ENCODE results near the gene INAFM2.

Gene INAFM2

DNA sequence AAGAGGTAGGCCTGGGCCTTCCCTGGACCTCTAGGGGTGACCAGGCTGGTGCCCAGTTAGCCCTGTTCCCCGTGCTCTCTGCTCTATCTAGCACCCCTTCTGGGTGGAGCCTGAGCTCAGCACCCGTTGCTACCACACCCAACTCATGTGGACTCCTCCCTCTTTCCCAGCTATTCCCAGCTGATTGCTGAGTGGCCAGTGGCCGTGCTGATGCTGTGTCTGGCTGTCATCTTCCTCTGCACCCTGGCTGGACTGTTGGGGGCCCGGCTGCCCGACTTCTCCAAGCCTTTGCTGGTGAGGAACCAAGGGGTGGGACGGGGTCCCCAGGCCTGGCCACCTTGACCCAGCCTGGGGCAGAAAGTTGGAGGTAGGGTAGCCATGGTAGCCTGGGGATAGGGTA lies 40.8 kb downstream of the INAFM2 start:
- no peak for DNase-seq (ENCODE audit: low spot score)

DNA sequence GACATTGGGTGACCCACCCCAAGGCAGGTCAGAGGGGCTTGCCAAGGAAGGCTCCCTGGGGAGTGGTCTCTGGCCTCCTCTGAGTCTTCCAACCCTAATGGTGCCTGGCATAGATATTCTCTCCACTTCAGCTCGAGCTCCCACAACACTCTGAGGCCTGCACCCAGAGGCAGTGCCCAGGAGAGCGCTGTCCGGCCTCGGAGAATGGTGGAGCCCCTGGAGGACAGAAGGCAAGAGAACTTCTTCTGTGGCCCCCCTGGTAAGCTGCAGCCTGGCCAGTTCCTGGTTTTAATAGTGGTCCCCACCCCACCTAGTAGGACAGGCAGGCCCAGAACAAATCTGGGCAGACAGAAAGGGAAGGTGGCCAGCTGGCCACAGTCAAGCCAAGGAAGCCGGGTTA lies 41.5 kb downstream of the INAFM2 start:
- DNase-seq (ENCODE audit: low spot score), result no peak

DNA sequence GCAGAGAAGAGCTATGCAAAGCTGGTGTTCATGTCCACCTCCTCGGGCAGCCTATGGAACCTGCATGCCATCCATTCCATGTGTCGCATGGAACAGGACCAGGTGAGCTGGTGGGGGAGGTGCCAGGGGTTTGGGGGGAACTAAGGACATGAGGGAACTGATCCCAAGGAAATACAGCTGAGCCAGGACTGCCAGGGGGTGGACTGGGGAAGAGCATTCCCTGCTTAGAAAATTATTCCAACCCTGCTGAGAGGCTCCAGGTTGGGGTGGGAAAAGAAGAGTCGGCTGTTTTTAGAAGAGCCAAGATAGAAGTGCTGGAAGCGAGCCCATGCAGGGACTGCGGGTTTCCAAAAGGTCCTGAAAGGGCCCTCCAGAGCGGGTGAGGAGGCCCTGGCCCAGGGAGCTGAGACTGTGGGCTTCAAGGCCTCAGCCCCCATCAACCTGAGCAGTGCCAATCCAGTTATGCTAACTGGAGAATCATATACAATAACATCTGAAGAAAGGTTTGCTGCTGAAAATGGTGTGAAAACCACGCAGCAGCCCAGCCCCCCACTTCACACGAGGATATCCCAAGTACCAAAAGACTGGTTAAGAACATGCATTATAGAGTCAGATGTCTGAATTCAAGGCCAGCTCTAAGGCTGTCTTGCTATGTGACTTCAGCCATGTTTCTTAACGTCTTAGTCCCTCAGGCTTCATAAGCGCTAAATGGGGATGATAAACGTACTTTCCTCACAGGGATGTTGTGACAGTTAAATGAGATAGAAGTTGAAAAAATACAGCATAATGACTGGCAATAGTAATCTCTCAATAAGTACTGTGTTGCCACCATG lies 42.3 kb downstream of the INAFM2 start:
- DNase-seq (ENCODE audit: low spot score), result no peak

DNA sequence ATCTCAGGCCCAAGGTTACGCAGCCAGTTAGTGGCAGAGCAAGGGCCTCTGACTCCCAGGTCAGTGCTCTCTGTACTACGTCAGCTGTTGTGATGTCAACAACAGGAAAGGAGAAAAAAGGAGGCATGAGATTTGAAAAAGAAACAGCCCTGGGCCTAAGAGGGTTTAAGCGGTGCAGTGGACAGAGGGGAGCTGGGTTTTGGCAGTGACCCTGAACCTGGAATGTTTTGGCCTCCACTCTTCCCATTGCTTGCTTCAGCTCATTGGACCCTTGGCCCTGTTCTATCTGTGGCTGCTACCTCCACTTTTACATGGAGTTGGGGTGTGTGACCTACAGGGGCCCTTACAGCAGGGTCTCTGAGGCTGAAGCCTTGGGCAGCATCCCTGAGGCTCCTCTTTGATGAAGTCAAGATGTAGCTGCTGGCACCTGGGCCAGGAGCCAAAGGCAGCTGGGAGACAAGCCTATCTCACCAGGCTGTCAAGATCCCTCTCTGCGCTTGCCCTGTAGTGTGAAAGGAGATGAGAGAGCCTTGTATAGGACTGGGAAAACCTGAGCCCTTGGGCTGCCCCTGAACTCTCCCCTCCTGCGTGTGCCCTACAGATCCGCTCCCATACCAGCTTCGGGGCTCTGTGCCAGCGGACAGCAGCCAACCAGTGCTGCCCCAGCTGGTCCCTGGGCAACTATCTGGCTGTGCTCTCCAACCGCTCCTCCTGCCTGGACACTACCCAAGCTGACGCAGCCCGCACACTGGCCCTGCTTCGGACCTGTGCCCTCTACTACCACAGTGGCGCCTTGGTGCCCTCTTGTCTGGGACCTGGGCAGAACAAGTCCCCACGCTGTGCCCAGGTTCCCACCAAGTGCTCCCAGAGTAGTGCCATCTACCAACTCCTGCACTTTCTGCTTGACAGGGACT lies 43.2 kb downstream of the INAFM2 start:
- peak; percentile 60 for DNase-seq (ENCODE audit: low spot score)

DNA sequence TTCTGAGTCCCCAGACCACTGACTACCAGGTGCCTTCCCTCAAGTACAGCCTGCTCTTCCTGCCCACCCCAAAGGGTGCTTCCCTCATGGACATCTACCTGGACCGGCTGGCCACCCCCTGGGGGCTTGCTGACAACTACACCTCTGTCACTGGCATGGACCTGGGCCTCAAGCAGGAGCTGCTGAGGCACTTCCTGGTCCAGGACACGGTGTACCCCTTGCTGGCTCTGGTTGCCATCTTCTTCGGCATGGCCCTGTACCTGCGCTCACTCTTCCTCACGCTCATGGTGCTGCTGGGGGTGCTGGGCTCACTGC lies 43.8 kb downstream of the INAFM2 start:
- DNase-seq (ENCODE audit: low spot score), result no peak

DNA sequence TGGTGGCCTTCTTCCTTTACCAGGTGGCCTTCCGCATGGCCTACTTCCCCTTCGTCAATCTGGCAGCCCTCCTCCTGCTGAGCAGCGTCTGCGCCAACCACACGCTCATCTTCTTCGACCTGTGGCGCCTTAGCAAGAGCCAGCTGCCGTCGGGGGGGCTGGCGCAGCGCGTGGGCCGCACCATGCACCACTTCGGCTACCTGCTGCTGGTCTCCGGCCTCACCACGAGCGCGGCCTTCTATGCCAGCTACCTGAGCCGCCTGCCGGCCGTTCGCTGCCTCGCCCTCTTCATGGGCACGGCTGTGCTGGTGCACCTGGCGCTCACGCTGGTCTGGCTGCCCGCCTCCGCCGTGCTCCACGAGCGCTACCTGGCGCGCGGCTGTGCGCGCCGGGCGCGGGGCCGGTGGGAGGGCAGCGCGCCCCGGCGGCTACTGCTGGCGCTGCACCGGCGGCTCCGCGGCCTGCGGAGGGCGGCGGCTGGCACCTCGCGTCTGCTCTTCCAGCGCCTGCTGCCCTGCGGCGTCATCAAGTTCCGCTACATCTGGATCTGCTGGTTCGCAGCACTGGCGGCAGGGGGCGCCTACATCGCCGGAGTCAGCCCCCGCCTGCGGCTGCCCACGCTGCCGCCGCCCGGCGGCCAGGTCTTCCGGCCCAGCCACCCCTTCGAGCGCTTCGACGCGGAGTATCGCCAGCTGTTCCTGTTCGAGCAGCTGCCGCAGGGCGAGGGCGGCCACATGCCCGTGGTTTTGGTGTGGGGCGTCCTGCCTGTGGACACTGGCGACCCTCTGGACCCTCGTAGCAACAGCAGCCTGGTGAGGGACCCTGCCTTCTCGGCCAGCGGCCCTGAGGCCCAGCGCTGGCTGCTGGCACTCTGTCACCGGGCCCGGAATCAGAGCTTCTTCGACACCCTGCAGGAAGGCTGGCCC lies 44.5 kb downstream of the INAFM2 start:
- DNase-seq (ENCODE audit: low spot score), result peak; percentile 60

DNA sequence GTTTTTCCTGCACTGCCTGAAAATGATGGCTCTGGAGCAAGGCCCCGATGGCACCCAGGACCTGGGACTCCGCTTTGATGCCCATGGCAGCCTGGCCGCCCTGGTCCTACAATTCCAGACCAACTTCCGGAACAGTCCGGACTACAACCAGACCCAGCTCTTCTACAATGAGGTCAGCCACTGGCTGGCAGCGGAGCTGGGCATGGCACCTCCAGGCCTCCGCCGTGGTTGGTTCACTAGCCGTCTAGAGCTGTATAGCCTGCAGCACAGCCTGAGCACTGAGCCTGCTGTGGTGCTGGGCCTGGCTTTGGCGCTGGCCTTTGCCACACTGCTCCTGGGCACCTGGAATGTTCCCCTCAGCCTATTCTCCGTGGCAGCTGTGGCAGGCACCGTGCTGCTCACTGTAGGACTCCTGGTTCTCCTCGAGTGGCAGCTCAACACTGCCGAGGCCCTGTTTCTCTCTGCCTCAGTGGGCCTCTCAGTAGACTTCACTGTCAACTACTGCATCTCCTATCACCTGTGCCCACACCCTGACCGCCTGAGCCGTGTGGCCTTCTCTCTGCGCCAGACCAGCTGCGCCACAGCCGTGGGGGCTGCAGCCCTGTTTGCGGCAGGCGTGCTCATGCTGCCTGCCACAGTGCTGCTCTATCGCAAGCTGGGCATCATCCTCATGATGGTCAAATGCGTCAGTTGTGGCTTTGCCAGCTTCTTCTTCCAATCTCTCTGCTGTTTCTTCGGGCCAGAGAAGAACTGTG lies 45.4 kb downstream of the INAFM2 start:
- no peak for DNase-seq (ENCODE audit: low spot score)

DNA sequence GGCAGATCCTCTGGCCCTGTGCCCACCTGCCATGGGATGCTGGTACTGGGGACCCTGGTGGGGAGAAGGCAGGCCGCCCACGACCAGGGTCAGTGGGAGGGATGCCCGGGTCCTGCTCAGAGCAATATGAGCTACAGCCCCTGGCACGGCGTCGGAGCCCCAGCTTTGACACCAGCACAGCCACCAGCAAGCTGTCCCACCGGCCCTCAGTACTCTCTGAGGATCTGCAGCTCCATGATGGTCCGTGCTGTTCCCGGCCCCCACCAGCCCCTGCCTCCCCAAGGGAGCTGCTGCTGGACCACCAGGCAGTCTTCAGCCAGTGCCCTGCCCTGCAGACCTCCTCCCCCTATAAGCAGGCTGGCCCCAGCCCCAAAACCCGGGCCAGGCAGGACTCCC lies 46.0 kb downstream of the INAFM2 start:
- no peak for DNase-seq (ENCODE audit: low spot score)

DNA sequence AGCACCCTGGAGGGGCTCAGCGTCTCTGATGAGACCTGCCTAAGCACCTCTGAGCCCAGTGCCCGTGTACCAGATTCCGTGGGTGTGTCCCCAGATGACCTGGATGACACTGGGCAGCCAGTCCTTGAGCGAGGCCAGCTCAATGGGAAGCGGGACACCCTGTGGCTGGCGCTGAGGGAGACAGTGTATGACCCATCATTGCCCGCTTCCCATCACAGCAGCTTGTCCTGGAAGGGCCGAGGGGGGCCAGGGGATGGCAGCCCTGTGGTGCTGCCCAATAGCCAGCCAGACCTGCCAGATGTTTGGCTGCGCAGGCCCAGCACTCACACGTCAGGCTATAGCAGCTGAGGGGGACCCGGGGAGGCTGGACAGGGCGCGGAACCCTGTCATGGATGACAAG lies 46.5 kb downstream of the INAFM2 start:
- DNase-seq (ENCODE audit: low spot score), result no peak

DNA sequence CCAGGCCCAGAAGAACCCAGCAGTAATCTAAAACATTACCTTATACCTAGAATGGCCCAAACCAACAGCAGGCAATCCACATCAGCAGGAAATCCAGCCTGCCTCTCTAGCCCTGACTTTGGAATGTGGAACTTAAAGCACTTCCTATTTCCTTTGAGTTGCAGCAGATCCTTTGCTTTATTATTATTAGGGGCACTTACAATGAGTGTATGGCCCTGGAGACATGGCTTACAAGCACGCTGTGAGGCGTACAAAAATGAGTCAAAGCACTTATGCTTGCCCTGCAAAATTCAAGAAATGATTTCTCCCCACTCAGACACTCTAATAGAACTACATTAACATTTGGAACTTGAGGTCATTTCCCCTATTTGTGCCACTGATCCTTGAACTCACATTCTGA lies 49.5 kb downstream of the INAFM2 start:
- no peak for DNase-seq (ENCODE audit: low spot score)
